ENCODE results near the gene RER1. TPM values are rescaled to one million over a fixed set of nuclear protein-coding genes. Genes with fewer than 3 reads are reported as not detected.

Gene RER1
- total RNA-seq, 1 donor from 2014 or later: 141 TPM

DNA sequence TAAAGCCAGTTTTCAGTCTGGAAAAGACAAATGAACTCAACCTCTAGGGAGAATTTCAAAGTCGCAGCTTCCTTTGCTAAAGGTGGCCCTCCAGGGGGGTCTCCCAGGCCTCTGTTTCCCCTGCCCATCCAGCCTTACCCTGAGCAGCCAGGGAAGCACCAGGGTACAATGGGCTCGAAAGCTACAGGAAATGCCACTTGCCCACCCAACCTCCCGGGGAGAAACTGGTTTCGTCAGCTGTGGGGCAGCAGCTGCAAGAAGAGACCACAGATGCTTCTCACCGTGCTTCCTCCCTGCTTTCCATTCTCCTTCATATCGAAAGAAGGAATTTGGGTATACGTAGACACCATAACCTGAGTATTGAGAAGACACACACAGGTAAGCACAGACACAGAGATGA lies 2.0 kb upstream of the RER1 start:
- no peak for DNase-seq (ENCODE audit: low spot score)

DNA sequence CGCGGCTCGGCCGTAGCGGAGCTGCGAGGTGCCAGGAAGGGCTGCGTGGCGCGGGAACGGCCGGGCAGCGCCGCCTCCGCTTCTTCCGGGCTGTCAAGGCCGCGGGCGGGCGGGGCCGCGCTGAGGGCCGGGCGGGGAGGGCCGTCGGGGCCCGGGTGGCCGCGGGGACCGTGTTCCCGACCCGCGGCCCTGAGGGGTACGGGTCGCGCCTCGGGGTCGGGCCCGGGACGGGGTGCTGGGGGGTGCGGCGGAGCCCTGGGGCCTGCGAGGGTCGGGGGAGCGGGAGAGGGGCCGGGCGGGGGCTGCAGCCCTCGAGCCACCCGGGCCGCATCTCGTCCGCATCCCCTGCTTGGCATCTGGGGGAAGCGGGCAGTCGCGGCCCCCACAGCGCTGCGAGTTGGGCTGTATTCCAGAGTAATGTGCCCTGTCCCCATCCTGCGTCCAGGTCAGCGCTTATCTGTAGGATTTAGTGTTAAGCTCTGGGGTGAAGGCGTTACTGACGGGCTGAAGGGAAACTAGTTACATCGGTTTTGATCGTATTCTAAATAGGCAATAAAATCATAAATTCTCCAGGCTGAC lies 379 bp downstream of the RER1 start:
- no peak for DNase-seq (ENCODE audit: low spot score)

DNA sequence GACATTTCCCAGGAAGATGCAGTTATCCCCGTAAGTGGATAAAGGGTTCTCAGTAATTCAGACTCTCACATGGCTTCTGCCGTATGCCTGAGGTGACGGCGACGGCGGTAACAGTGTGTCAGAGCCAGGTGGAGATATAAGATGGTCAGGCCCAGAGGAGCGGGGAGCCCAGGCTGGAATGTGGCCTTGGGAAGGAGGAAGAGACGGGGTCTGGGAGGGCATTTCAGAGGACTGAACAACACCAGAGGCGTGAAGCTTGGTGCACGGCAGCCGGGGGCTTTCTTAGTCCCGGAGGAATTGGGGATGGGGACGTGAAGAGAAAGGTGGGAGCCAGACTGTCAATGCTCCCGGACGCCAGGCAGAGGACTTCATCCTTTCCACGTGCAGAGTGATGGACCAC lies 1.0 kb downstream of the RER1 start:
- DNase-seq (ENCODE audit: low spot score): no peak

- no peak for DNase-seq (ENCODE audit: low spot score)
Observed at GRCh38 chr1:2393471-2393877, 1.8 kb downstream of the RER1 start.

- DNase-seq (ENCODE audit: low spot score): no peak
Observed at GRCh38 chr1:2394220-2394619, 2.6 kb downstream of the RER1 start.

- no peak for DNase-seq (ENCODE audit: low spot score)
Observed at GRCh38 chr1:2394761-2395160, 3.1 kb downstream of the RER1 start.

GRCh38 chr1:2395245-2395644 lies 3.6 kb downstream of the RER1 start:
- no peak for DNase-seq (ENCODE audit: low spot score)

DNA sequence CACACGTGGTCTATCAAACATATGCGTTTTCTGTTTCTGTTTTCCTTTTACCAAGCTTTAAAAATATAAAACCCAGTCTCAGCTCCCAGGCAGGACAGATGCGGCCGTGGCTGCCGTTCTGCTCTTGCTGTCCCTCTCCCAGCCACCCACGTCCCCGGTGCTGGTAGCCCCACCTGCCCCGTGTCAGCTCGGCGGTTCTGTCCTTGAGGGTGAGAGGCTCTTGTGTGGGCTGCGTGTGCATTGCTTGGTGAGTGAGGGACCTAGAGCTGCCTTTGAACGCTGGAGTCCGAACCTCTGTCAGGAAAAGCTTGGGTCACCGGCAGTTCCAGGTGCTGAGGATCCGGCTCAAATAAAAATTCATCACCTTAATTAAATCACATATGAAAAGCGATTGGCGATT lies 4.4 kb downstream of the RER1 start:
- DNase-seq (ENCODE audit: low spot score): no peak

DNA sequence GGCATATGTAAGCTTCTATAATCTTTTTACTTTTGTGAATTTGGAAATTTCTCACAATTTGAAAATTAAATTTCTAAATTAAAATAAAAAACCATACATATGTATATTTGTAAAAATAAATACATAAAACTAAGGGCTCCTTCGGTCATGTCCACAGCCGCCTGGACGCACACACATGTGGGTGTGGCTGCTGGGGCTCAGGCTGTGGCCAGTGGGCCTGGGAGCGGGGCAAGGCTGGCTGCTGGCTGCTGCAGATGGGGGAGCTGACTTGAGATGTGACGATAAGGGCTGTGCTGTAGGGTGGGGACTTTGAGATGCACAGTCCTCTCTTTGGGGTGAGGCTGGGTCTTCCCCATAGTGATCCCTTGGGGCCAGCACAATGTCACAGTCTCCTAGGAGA lies 4.8 kb downstream of the RER1 start:
- DNase-seq (ENCODE audit: low spot score): no peak

GRCh38 chr1:2397007-2397679 lies 5.5 kb downstream of the RER1 start:
- no peak for DNase-seq (ENCODE audit: low spot score)

DNA sequence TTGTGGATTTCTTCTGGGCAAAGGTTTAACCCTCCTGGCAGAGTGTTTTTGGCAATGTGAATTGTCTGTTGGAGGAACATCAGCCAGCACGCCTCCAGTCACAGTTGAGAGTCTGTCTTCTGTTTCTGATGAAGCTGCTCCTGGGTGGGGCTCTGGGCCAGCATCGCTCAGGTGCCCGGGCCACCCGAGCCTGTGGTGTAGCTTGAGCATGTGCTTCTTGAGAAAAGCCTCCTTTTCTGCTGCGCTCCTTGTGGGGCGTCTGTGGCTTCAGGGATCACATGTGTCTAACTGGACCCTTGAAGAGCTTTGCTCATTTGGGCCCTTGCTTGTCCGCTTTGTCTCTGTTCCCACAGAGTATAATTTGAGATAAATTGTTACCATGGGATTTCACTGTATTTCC lies 7.2 kb downstream of the RER1 start:
- DNase-seq (ENCODE audit: low spot score): no peak

DNA sequence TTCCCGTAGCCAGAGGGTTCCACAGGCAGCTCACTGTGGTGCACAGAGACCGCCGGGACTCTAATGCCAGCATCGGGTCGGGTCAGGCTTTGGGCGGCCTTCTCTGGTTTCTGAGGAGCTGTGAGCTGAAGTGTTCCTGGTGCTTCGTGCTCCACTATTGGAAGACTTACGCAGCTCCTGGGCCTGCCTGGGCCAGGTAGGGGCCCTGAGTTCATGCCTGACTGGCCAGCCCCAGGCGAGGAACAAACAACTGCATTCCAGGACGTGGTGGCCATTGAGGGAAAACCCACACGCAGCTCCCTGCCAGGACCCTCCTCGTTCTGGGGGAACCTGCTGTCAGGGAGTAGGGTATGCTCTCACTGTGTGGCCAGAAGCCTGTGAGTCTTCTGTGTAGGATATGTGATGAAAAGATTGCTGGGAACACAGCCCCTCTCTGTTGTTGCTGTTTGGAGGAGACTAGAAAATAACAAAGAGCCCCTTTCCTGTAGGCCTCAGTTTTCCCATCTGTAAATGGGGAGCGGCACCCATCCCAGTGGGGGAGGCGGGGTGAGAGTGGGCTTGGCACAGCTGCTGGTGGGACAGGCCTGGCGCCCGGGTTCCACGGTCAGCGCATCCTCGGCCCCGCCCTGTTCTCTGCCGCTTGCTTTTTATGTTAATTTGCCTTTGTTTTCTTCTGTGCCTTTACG lies 8.4 kb downstream of the RER1 start:
- DNase-seq (ENCODE audit: low spot score): no peak

GRCh38 chr1:2400576-2400909 lies 8.9 kb downstream of the RER1 start:
- DNase-seq (ENCODE audit: low spot score): no peak

GRCh38 chr1:2400950-2401649 lies 9.5 kb downstream of the RER1 start:
- DNase-seq (ENCODE audit: low spot score): no peak

- no peak for DNase-seq (ENCODE audit: low spot score)
Observed at GRCh38 chr1:2402420-2402819, 10.8 kb downstream of the RER1 start.

DNA sequence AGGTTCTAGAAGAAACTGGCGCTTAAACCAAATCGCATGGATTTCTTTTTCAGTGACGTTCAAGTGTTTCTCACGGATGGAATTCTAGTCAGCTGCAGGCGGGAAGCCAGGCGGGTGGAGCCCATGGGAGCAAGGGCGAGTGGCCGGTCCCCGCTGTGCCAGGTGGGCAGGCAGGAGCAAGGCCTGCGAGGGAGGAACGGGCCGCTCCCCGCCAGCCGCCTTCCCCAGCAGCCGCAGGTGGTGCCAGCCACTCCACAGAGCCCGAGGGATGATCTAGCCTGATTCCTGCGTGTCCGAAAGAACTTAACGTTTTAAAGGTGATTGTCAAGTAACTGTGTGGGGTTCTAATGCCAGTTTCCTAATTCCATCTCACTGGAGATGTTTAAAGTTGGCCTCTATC lies 11.6 kb downstream of the RER1 start:
- no peak for DNase-seq (ENCODE audit: low spot score)

DNA sequence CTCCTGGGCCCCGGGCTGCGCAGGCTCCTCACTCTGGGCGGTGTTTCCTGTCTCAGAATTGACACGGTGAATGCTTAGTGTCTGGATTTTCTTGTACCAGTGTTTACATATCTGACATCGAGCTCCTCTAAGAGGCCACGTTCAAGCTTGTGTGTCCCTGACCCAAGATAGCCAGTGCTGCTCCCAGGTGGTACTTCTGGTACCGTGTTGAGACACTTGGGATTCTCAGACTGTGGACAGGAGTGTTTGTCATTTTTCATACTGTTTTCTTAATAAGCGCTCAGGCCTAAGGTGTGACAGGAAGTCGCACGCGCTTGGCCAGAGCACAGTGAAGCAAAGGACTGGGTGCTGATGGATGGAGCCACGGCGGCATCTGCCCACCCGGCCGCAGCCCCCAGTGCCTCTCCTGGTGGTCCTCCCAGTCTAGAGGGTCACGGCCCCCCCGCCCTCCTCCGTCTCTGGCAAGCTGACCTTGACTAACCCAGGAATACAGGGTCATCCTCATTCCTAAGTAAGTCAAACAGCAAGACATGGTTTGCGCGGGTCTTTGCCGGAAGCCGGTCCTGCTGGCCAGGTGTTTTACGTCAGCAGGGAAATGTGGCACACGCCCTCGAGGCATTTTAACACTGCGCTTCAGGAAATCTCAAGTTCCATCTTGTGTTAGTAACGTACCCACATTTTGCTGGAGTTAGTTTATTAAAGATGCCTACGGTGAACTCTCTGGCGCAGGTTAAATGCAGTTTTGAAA lies 12.7 kb downstream of the RER1 start:
- DNase-seq (ENCODE audit: low spot score): no peak

DNA sequence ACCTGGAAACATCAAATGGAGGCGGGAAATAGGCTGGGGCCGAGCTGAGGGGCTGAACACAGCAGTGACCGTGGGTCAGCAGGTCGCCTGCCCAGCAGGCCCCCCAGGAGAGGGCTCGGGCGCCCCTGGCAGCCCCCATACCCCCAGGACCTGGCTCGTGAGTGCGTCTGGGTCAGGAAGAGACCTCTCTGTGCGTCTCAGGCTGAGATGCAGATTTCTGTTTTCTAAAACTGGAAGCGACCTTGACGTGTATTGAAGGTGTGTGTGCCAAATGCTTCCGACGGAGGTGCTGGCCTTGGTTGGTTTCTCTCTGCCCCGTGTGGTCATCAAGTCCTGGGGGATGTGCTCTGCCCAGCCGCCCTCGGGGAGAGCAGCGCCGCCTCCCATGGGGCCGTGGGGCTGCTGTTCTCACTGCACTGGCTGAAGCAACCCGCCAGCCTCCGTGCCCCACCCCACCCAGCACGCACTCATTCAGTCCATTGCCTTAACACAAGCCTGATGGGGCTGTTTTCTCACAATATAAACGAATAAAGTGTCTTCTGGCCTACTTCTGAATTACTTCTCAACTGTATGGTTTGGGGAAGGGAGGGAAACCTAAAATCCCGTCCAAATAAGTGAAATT lies 13.4 kb downstream of the RER1 start:
- no peak for DNase-seq (ENCODE audit: low spot score)

GRCh38 chr1:2405588-2406295 lies 14.1 kb downstream of the RER1 start:
- no peak for DNase-seq (ENCODE audit: low spot score)

DNA sequence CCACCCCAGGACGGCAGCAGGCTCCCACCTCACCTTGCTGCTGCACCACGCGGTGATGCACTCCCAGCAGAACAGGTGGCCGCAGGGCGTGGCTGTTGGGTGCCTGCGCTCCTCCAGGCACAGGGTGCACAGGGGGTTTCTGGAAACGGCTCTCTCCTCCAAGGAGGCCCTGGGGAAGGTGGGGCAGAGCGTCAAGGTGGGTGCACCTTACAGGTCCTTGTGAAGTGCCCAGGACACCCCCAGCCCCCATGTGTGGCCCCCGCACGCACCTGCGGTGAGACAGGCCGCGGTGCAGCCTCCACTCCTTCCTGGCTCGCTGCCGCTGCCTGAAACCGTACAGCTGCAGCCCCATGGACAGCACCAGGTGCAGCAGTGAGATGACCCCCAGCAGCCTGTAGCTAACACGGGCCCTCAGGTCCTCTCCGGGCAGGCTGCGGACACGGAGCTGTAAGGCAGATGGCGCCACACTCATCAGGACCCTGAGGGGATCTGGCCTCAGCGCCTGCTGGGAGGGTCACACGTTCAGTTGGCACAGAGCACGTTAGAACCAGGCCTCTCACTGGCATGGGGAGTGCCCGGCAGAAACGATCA lies 14.9 kb downstream of the RER1 start:
- DNase-seq (ENCODE audit: low spot score): no peak
